SIG-M5 (cell line): ENCODE results near the gene NSMCE1.
"Not testable (repeated sequence)": the region's sequence is repeated elsewhere in the genome, so short reads cannot be mapped to it uniquely, and the experiment has no call there.

Experiments
- DNase-seq: peaks from one replicate; lab custom pipeline; 2025; lab: John Stamatoyannopoulos, UW

The NSMCE1 gene

DNA sequence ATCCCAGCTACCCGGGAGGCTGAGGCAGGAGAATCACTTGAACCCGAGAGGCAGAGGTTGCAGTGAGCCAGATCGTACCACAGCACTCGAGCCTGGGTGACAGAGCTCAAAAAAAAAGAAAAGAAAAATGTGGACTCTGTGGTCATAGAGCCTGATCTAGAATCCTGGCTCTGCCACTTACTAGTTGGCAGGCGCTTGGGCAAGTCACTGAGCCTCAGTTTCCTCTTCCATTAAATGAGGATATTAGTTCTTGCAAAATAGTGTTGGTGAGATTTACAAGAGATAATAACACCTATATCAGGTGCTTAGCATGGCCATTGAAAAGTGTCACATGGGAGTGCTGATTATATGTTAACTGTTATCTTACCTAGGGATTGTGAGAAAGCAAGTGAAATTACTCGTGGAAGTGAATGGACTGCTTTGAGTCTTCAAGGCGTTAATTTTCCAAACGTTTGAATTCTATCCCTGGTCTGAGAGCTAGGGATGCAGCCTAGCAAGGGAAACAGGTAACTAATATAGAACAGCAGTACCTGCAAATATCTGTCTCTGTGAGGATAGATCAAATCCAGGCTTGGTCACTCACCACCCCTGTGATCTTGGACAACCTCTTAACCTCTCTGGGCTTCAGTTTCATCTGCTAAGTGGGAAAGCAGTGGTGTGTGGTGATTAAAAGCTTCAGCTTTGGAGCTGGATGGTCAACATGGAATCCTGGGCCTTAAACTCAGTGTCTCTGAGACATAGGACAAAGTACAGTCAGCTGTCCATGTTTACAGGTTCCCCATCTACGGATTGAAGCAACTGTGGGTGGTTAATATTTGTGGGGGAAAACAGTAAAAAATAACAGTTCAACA lies 953 bp upstream of the NSMCE1 start:
- no peak for DNase-seq

DNA sequence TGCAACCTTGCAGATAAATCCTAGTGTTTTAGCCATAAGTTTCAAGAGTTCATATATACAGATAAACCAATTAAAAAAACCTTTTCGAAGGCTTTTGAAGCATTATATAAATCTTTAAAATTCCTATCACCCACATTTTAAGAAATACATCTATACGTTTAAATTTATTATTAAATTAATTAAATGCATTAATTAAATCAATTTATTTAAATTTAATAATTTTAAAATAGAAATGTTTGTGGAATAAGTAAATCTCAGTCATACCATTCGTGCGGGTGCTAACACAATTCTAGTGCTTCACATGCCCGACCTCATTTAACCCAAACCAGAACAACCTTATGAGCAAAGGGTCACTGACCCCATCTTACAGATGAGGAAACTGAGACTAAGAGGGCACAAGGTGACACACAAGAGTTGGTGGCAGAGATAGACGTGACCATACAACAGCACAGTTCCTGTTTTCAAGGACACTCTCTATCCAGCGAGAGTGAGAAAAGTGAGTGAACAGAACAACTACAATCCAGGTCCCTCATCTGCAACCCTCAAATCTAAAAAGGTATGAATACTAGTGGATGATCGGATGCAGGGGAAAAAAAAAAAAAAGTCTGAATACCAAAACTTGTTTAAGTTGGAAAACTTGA lies 1.4 kb downstream of the NSMCE1 start:
- no peak for DNase-seq

DNA sequence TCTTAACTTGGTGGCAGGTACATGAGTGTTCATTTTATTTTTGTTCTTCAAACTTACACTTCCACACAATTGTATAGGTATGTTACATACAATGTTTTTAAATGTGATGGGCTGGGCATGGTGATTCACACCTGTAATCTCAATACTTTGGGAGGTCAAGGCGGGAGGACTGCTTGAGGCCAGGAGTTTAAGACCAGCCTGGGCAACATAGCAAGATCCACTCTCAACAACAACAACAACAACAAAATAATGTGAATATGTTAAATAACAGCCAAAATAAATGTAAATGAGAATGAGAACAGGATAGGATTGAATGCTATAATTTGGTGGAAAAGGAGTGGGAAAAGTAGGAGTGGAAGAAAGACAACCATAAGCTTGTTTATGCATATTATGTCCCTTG lies 2.6 kb downstream of the NSMCE1 start:
- no peak for DNase-seq

- no peak for DNase-seq
Measured at GRCh38 chr16:27264151-27264550, 4.4 kb downstream of the NSMCE1 start.

- not testable (repeated sequence) for DNase-seq
Measured at GRCh38 chr16:27262904-27263423, 5.6 kb downstream of the NSMCE1 start.

GRCh38 chr16:27259710-27260109 lies 8.9 kb downstream of the NSMCE1 start:
- DNase-seq: no peak

- DNase-seq: no peak
Measured at GRCh38 chr16:27258241-27258734, 10.3 kb downstream of the NSMCE1 start.

GRCh38 chr16:27257271-27257670 lies 11.3 kb downstream of the NSMCE1 start:
- DNase-seq: no peak

DNA sequence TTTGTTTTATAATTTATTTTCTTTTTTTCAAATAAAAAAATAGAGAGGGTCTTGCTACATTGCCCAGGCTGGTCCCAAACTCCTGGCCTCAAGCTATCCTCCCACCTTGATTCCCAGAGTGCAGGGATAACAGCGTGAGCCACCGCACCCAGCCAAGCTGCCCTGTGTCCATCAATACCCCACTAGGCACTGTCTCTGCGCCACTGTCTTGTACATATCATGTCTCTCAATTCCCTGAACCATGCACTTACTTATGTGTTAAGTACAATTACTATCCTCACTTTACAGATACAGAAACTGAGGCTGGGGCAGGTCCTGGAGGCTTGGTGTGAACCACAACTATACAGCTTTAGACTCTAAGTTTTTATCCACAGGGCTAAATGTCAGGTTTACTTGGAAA lies 11.7 kb downstream of the NSMCE1 start:
- DNase-seq: no peak

- DNase-seq: no peak
Measured at GRCh38 chr16:27254262-27254811, 14.2 kb downstream of the NSMCE1 start.

- no peak for DNase-seq
Measured at GRCh38 chr16:27253526-27253930, 15.0 kb downstream of the NSMCE1 start.

- no peak for DNase-seq
Measured at GRCh38 chr16:27252206-27252585, 16.4 kb downstream of the NSMCE1 start.

DNA sequence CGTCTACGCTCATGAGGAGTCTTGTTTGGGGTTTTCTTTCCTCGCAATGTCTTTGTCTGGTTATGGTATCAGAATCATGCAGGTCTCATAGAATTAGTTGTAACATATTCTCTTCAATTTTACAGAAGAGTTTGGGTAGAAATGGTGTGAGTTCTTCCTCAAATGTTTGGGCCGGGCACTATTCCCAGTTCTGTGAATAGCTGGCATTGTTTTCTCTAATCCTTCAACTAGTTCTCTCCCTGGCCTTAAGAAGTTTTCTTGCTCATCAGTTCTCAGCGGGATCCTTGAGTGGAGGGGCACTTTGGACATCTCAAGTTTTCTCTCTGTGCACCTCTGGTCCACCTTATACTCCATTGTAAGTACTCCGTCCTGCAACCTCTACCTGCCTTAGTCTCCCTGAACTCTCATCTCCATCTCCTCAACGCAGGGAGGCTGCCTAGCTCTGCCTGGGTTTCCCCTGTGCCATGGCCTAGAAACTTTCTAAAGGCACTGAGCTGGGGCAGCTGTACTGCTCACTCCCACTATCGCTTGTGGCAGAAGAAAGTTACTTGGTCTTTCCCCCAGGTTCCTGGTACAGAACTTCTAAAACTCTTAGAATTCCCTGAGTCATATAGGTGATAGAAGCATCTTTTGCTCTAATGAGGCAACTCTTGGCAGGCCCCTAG lies 16.9 kb downstream of the NSMCE1 start:
- no peak for DNase-seq

DNA sequence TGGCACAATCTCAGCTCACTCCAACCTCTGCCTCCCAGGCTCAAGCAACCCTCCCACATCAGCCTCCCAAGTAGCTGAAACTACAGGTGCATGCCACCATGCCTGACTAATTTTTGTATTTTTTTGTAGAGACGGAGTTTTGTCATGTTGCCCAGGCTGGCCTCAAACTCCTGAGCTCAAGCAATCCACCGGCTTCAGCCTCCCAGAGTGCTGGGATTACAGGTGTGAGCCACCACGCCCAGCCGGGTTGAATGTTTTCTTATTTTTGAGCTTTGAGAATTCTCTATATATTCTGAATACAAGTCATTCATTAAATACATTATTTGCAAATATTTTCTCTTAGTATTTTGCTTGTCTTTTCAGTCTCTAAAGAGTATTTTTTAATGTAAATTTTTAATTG lies 19.7 kb downstream of the NSMCE1 start:
- DNase-seq: not testable (repeated sequence)

- DNase-seq: no peak
Measured at GRCh38 chr16:27248036-27248435, 20.5 kb downstream of the NSMCE1 start.

GRCh38 chr16:27247076-27247475 lies 21.5 kb downstream of the NSMCE1 start:
- not testable (repeated sequence) for DNase-seq

- no peak for DNase-seq
Measured at GRCh38 chr16:27246439-27246838, 22.1 kb downstream of the NSMCE1 start.

GRCh38 chr16:27245276-27246172 lies 23.0 kb downstream of the NSMCE1 start:
- DNase-seq: no peak

GRCh38 chr16:27244363-27244755 lies 24.2 kb downstream of the NSMCE1 start:
- DNase-seq: no peak

DNA sequence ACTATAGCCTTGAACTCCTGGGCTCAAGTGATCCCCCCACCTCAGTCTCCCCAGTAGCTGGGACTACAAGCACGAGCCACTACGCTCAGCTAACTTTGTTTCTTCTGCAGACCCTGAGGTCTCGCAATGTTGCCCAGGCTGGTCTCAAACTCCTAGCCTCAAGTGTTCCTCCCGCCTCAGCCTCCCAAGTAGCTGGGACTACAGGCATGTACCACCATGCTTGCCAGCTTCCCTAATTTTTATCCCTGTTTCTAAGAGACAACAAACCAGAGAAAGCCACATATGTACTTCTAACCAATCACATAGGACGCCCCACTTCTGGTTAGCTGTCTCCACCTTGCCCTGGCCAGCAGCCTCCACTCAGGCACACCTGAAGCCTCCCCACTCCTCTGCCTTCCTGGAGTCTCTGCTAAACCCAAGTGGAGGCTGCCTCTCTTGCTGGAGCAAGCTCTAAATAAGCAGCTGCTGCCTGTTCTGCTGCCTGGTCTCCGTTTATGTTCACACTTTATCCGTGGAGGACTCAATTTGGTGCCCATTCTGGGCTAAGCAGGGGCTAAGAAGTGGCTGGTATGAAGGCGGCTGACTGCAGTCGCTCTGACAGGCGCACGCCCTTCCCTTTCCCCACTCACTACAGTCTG lies 24.7 kb downstream of the NSMCE1 start:
- DNase-seq: no peak
